ENCODE results near the gene DOCK1.

DOCK1 gene

DNA sequence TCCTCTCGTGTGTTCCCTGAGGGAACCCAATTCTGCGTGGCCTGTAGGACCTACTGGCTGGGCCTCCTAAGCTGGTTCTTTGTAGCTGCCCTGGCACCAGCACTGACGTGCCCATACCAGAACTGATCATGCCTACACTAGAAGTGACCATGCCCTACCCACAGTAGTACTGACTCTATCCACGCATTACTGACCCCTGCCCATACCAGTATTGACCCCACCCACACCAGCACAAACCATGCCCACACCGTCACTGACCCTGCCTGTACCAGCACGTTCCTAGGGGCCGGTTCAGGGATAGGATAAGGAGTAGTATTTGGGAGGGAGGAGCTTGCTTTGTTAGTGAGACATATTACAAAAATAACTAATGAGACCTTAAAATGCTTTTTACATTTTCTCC, 88.0 kb downstream of the DOCK1 start:
- no peak overlapping the region for H3K4me3 ChIP-seq (ENCODE audit: low read depth, low read length)
- TF ChIP-seq, protein P1, sequence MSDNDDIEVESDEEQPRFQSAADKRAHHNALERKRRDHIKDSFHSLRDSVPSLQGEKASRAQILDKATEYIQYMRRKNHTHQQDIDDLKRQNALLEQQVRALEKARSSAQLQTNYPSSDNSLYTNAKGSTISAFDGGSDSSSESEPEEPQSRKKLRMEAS (IDR thresholded peaks at IDR 0.05; ENCODE audit: low read depth, low read length), result no peak
- TF ChIP-seq POLR2A (IDR thresholded peaks at IDR 0.05; ENCODE audit: extremely low read depth, insufficient read length) (no peak), MYC (IDR thresholded peaks at IDR 0.05; ENCODE audit: low read depth, low read length) (no peak)
- TF ChIP-seq, protein P2, sequence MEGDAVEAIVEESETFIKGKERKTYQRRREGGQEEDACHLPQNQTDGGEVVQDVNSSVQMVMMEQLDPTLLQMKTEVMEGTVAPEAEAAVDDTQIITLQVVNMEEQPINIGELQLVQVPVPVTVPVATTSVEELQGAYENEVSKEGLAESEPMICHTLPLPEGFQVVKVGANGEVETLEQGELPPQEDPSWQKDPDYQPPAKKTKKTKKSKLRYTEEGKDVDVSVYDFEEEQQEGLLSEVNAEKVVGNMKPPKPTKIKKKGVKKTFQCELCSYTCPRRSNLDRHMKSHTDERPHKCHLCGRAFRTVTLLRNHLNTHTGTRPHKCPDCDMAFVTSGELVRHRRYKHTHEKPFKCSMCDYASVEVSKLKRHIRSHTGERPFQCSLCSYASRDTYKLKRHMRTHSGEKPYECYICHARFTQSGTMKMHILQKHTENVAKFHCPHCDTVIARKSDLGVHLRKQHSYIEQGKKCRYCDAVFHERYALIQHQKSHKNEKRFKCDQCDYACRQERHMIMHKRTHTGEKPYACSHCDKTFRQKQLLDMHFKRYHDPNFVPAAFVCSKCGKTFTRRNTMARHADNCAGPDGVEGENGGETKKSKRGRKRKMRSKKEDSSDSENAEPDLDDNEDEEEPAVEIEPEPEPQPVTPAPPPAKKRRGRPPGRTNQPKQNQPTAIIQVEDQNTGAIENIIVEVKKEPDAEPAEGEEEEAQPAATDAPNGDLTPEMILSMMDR (IDR thresholded peaks at IDR 0.05; ENCODE audit: low read depth, low read length), result no peak
- DNase-seq (ENCODE audit: low read depth), result no peak

DNA sequence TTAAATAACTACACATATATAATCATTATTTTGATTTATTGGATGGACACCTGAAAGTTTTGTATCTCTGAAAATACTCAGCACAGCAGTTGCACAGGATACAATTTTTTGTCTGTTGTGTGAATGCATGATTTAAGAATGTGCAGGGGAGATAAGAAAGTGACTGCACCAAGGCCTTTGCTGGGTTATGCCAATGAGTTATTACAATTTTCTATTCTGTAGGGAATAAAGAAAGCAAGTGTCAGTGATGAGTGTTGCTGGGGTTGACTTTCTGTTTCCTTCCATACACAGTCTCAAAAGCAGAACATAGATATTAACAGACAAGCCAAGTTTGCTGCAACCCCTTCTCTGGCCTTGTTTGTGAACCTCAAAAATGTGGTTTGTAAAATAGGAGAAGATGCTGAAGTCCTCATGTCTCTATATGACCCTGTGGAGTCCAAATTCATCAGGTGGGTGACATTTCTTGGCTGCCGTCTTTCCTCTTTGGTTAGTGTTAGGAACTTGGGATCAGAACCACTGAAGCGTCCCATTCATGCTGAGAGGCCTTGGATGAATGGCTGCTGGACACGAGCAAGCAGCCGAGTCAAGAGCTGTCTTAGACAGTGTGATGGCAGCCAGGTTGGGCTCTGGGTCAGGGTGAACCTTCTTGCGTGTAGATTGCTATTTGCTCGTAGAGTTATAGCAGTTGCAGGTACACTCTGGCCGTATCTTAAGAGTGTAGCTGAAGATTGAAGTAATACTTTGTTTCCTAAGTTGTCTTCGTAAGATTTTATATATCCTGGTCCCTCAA, 92.8 kb downstream of the DOCK1 start:
- TF ChIP-seq POLR2A (IDR thresholded peaks at IDR 0.05; ENCODE audit: extremely low read depth, insufficient read length), result no peak
- TF ChIP-seq, protein P2 (IDR thresholded peaks at IDR 0.05; ENCODE audit: low read depth, low read length), result no peak
- TF ChIP-seq, protein P1 (IDR thresholded peaks at IDR 0.05; ENCODE audit: low read depth, low read length), result no peak
- TF ChIP-seq MYC (IDR thresholded peaks at IDR 0.05; ENCODE audit: low read depth, low read length), result no peak
- H3K4me3 ChIP-seq (ENCODE audit: low read depth, low read length), result no peak overlapping the region
- DNase-seq (ENCODE audit: low read depth), result no peak

DNA sequence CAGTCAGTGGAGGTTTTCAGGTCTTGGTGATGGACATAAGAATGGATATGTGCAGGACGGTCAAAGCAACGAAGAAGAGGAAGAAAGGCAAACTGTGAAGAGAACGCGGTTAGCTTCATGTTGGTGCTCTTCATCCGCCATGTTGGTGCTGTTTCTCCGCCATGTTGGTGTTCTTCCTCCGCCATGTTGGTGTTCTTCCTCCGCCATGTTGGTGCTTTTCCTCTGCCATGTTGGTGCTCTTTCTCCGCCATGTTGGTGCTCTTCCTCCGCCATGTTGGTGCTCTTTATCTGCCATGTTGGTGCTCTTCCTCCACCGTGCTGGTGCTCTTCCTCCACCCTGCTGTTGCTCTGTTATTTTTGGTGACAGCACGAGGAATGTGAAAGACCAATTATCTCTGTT, 95.4 kb downstream of the DOCK1 start:
- DNase-seq (ENCODE audit: low read depth), result no peak
- TF ChIP-seq, protein P2 (IDR thresholded peaks at IDR 0.05; ENCODE audit: low read depth, low read length), result no peak
- TF ChIP-seq MYC (IDR thresholded peaks at IDR 0.05; ENCODE audit: low read depth, low read length), result no peak
- TF ChIP-seq, protein P1 (IDR thresholded peaks at IDR 0.05; ENCODE audit: low read depth, low read length), result no peak
- no peak overlapping the region for H3K4me3 ChIP-seq (ENCODE audit: low read depth, low read length)

DNA sequence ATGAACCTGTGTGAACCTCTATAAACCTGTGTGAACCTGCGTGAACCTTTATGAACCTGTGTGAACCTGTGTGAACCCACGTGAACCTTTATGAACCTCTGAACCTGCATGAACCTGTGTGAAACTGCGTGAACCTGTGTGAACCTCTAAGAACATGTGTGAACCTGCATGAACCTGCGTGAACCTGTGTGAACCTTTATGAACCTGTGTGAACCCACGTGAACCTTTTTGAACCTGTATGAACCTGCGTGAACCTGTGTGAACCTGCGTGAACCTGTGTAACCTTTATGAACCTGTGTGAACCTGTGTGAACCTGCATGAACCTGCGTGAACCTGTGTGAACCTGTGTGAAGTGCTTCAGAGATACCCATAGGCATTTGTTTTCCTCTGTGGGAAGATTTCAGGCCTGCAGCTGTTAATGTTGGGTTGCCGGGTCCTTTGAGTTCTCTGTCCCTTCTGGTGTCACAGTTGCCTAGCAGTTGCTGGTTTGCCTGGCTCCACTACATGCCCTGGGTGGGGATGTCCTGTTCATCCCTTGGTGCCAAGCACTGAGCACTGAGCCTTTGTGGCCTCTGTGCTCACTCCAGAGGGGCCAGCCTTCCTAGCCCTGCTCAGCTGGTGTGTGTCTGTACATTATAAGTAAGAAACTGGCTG, 97.9 kb downstream of the DOCK1 start:
- no peak for DNase-seq (ENCODE audit: low read depth)
- TF ChIP-seq, protein P2 (IDR thresholded peaks at IDR 0.05; ENCODE audit: low read depth, low read length), result no peak
- TF ChIP-seq POLR2A (IDR thresholded peaks at IDR 0.05; ENCODE audit: extremely low read depth, insufficient read length), result no peak
- TF ChIP-seq, protein P1 (IDR thresholded peaks at IDR 0.05; ENCODE audit: low read depth, low read length), result no peak
- no peak for TF ChIP-seq MYC (IDR thresholded peaks at IDR 0.05; ENCODE audit: low read depth, low read length)
- no peak overlapping the region for H3K4me3 ChIP-seq (ENCODE audit: low read depth, low read length)

DNA sequence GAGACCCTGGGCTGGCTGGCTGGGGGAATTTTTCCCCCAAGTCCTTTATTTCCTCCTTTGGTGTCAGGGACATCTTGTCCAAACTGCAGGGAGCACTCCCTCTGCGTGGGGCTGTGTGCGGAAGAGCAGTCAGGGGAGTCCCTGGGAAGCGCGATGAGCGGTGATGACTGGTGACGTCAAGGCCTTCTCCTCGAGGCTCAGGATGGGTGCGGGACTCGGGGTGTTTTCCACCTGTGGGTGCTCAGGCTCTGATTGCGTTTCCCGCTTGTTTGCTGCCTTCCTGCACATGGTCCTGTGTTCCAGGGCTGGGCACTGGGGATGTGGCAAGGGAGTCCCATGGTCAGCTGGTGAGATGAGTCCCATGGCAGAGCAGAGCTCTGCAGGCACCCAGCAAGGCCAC, 101.2 kb downstream of the DOCK1 start:
- no peak for DNase-seq (ENCODE audit: low read depth)
- no peak overlapping the region for H3K4me3 ChIP-seq (ENCODE audit: low read depth, low read length)
- TF ChIP-seq, protein P1 (IDR thresholded peaks at IDR 0.05; ENCODE audit: low read depth, low read length), result no peak
- no peak for TF ChIP-seq MYC (IDR thresholded peaks at IDR 0.05; ENCODE audit: low read depth, low read length)
- TF ChIP-seq, protein P2 (IDR thresholded peaks at IDR 0.05; ENCODE audit: low read depth, low read length), result no peak
- TF ChIP-seq POLR2A (IDR thresholded peaks at IDR 0.05; ENCODE audit: extremely low read depth, insufficient read length), result no peak

All from NB4 (cell line).